Immature natural killer cell (primary cell): ENCODE results near the gene RMDN2. TPM values are rescaled to one million over a fixed set of nuclear protein-coding genes. Genes with fewer than 3 reads are reported as not detected.
A peak's percentile ranks its signal among the peaks of the same experiment; 100 is the strongest.

Experiments used
- DNase-seq, 3 donors: peaks; one replicate each; pipeline ENCODE4 v3.0.0; 2022; ENCODE audit warnings: mixed read lengths in 1 of 3
- H3K27ac Mint-ChIP-seq, 6 donors: one replicate each; pipeline ENCODE4 v1.8.0; 2020; ENCODE audit warnings: mixed read lengths in 6 of 6, mild to moderate bottlenecking in 5 of 6, inconsistent platforms in 4 of 6, moderate library complexity in 3 of 6
- H3K27me3 Mint-ChIP-seq, 3 donors: one replicate each; pipeline ENCODE4 v1.8.0; 2020 to 2021; ENCODE audit warnings: low read depth in 3 of 3, mild to moderate bottlenecking in 3 of 3, mixed read lengths in 3 of 3, moderate library complexity in 3 of 3, inconsistent platforms in 1 of 3
- H3K36me3 Mint-ChIP-seq, 3 donors: one replicate each; pipeline ENCODE4 v1.8.0; 2020; ENCODE audit warnings: mixed read lengths in 3 of 3, inconsistent platforms in 2 of 3, mild to moderate bottlenecking in 2 of 3
- H3K4me1 Mint-ChIP-seq, 2 donors: one replicate each; pipeline ENCODE4 v1.8.0; 2020; ENCODE audit warnings: inconsistent platforms in 2 of 2, mild to moderate bottlenecking in 2 of 2, mixed read lengths in 2 of 2, moderate library complexity in 1 of 2
- H3K4me3 Mint-ChIP-seq, 5 donors: one replicate each; pipeline ENCODE4 v1.8.0; 2020; ENCODE audit warnings: mild to moderate bottlenecking in 5 of 5, mixed read lengths in 5 of 5, inconsistent platforms in 3 of 5, moderate library complexity in 3 of 5
- H3K9me3 Mint-ChIP-seq, 6 donors: one replicate each; pipeline ENCODE4 v1.8.0; 2020; ENCODE audit warnings: mild to moderate bottlenecking in 6 of 6, mixed read lengths in 6 of 6, inconsistent platforms in 4 of 6, moderate library complexity in 3 of 6
- polyA plus RNA-seq, 3 donors: library from polyadenylated mRNA; unstranded; fragments of 300-500 nt; fragmentation: Illumina TruSeq; gene quantifications; one replicate each; pipeline ENCODE4 v1.2.3, GENCODE V29; 2021

RMDN2 gene
- polyA plus RNA-seq, result 1 to 10 TPM; 4.4 to 7.7 (median 6.3) TPM

- DNase-seq, result peak; percentile 90 to 93 (median 93)
- H3K4me3 Mint-ChIP-seq, result peak within 1 kb of the TSS; percentile 93 to 99 (median 97)
- H3K27ac Mint-ChIP-seq, result peak within 1 kb of the TSS; percentile 86 to 97 (median 95)
- H3K27me3 Mint-ChIP-seq, result peaks cover 5 to 12% (median 10%) of the 10 kb centered on the region in 3 donors
- peaks cover 10 to 19% of the 10 kb centered on the region in 2 donors for H3K4me1 Mint-ChIP-seq
- peaks cover 0 to 5% (median 5%) of the 10 kb centered on the region in 3 donors for H3K36me3 Mint-ChIP-seq
- H3K9me3 Mint-ChIP-seq, result no peaks in the 10 kb centered on the region
Measured at GRCh38 chr2:37925063-37925897, at the start of gene RMDN2. Gene RMDN2 (plus strand): TSS chr2:37925287. CDS start chr2:37929278, 3,991 bp downstream.

GRCh38 chr2:37875403-37875906 lies 49.6 kb upstream of the RMDN2 start:
- H3K4me1 Mint-ChIP-seq, result no peaks in the 10 kb centered on the region
- DNase-seq, result no peak
- no peaks in the 10 kb centered on the region for H3K36me3 Mint-ChIP-seq
- H3K4me3 Mint-ChIP-seq, result no peak overlapping the region
- H3K9me3 Mint-ChIP-seq, result no peaks in the 10 kb centered on the region
- H3K27me3 Mint-ChIP-seq, result peaks cover 3 to 11% (median 5%) of the 10 kb centered on the region in 3 donors
- H3K27ac Mint-ChIP-seq, result no peak overlapping the region

- no peak for DNase-seq
- Mint-ChIP-seq H3K36me3 (no peaks in the 10 kb centered on the region), H3K9me3 (no peaks in the 10 kb centered on the region), H3K4me1 (no peaks in the 10 kb centered on the region), H3K4me3 (no peak overlapping the region), H3K27ac (no peak overlapping the region), H3K27me3 (peaks cover 3 to 13% (median 5%) of the 10 kb centered on the region in 3 donors)
Measured at GRCh38 chr2:37876227-37876626, 48.9 kb upstream of the RMDN2 start.

- peaks cover 5 to 13% (median 7%) of the 10 kb centered on the region in 3 donors for H3K27me3 Mint-ChIP-seq
- DNase-seq, result peak; percentile 40 to 58 (median 46)
- H3K4me3 Mint-ChIP-seq, result no peak overlapping the region
- H3K36me3 Mint-ChIP-seq, result no peaks in the 10 kb centered on the region
- no peaks in the 10 kb centered on the region for H3K9me3 Mint-ChIP-seq
- no peak overlapping the region for H3K27ac Mint-ChIP-seq
- no peaks in the 10 kb centered on the region for H3K4me1 Mint-ChIP-seq
Measured at GRCh38 chr2:37877457-37878315, 47.4 kb upstream of the RMDN2 start.

- Mint-ChIP-seq H3K27ac (no peak overlapping the region), H3K4me1 (no peaks in the 10 kb centered on the region), H3K4me3 (no peak overlapping the region), H3K36me3 (no peaks in the 10 kb centered on the region), H3K27me3 (peaks cover 2 to 13% (median 5%) of the 10 kb centered on the region in 3 donors), H3K9me3 (no peaks in the 10 kb centered on the region)
- DNase-seq, result no peak
Measured at GRCh38 chr2:37878536-37878935, 46.6 kb upstream of the RMDN2 start.

- no peaks in the 10 kb centered on the region for H3K36me3 Mint-ChIP-seq
- H3K4me1 Mint-ChIP-seq, result no peaks in the 10 kb centered on the region
- no peak overlapping the region for H3K4me3 Mint-ChIP-seq
- no peak overlapping the region for H3K27ac Mint-ChIP-seq
- H3K27me3 Mint-ChIP-seq, result peaks cover 2 to 13% (median 3%) of the 10 kb centered on the region in 3 donors
- no peak for DNase-seq
- H3K9me3 Mint-ChIP-seq, result no peaks in the 10 kb centered on the region
Measured at GRCh38 chr2:37880551-37880950, 44.5 kb upstream of the RMDN2 start.

GRCh38 chr2:37881397-37881796 lies 43.7 kb upstream of the RMDN2 start:
- no peaks in the 10 kb centered on the region for H3K9me3 Mint-ChIP-seq

GRCh38 chr2:37882036-37882435 lies 43.1 kb upstream of the RMDN2 start:
- Mint-ChIP-seq H3K36me3 (no peaks in the 10 kb centered on the region), H3K4me1 (peaks cover 0 to 7% of the 10 kb centered on the region in 2 donors), H3K27me3 (peaks cover 2 to 13% (median 4%) of the 10 kb centered on the region in 3 donors), H3K9me3 (no peaks in the 10 kb centered on the region), H3K27ac (no peak overlapping the region), H3K4me3 (no peak overlapping the region)
- no peak for DNase-seq

More at GRCh38 chr2:37881397-37881796, 43.7 kb upstream of the RMDN2 start:
- Mint-ChIP-seq H3K4me3 (no peak overlapping the region), H3K36me3 (no peaks in the 10 kb centered on the region), H3K27me3 (peaks cover 2 to 13% (median 5%) of the 10 kb centered on the region in 3 donors), H3K27ac (no peak overlapping the region), H3K4me1 (peaks cover 0 to 3% of the 10 kb centered on the region in 2 donors)
- no peak for DNase-seq

- Mint-ChIP-seq H3K36me3 (no peaks in the 10 kb centered on the region), H3K27ac (no peak overlapping the region), H3K4me1 (peaks cover 0 to 7% of the 10 kb centered on the region in 2 donors), H3K4me3 (no peak overlapping the region), H3K27me3 (peaks cover 4 to 10% (median 4%) of the 10 kb centered on the region in 3 donors), H3K9me3 (no peaks in the 10 kb centered on the region)
- no peak for DNase-seq
Measured at GRCh38 chr2:37883518-37883917, 41.6 kb upstream of the RMDN2 start.

- Mint-ChIP-seq H3K9me3 (no peaks in the 10 kb centered on the region), H3K27me3 (peaks cover 4 to 10% (median 6%) of the 10 kb centered on the region in 3 donors), H3K4me1 (peaks cover 0 to 11% of the 10 kb centered on the region in 2 donors), H3K4me3 (no peak overlapping the region), H3K36me3 (no peaks in the 10 kb centered on the region), H3K27ac (no peak overlapping the region)
- no peak for DNase-seq
Measured at GRCh38 chr2:37885329-37885993, 39.6 kb upstream of the RMDN2 start.

GRCh38 chr2:37886745-37887144 lies 38.3 kb upstream of the RMDN2 start:
- no peak for DNase-seq
- Mint-ChIP-seq H3K27me3 (peaks cover 4 to 13% (median 4%) of the 10 kb centered on the region in 3 donors), H3K9me3 (no peaks in the 10 kb centered on the region), H3K4me1 (peaks cover 11 to 24% of the 10 kb centered on the region in 2 donors), H3K4me3 (no peak overlapping the region), H3K27ac (no peak overlapping the region), H3K36me3 (no peaks in the 10 kb centered on the region)

- no peaks in the 10 kb centered on the region for H3K9me3 Mint-ChIP-seq
- H3K4me3 Mint-ChIP-seq, result no peak overlapping the region
- H3K27me3 Mint-ChIP-seq, result peaks cover 2 to 13% (median 4%) of the 10 kb centered on the region in 3 donors
- no peak overlapping the region for H3K27ac Mint-ChIP-seq
- DNase-seq, result no peak
- H3K4me1 Mint-ChIP-seq, result peaks cover 15 to 29% of the 10 kb centered on the region in 2 donors
- no peaks in the 10 kb centered on the region for H3K36me3 Mint-ChIP-seq
Measured at GRCh38 chr2:37887286-37887685, 37.8 kb upstream of the RMDN2 start.

GRCh38 chr2:37890893-37891495 lies 34.1 kb upstream of the RMDN2 start:
- Mint-ChIP-seq H3K27ac (no peak overlapping the region), H3K9me3 (no peaks in the 10 kb centered on the region), H3K4me3 (no peak overlapping the region), H3K36me3 (no peaks in the 10 kb centered on the region), H3K4me1 (peaks cover 30 to 46% of the 10 kb centered on the region in 2 donors), H3K27me3 (peaks cover 3 to 13% (median 4%) of the 10 kb centered on the region in 3 donors)
- peak; percentile 34 to 48 (median 47) for DNase-seq
